Skeletal muscle tissue (tissue), 4 donors: Measurements from ENCODE around the gene ZNF665. TPM values are rescaled to one million over a fixed set of nuclear protein-coding genes. Genes with fewer than 3 reads are reported as not detected.

Experiments
- H3K27ac ChIP-seq: one replicate; pipeline ENCODE4 v1.7.0; 2013; ENCODE audit warnings: mild to moderate bottlenecking, low read depth, low read length, inconsistent platforms
- H3K27me3 ChIP-seq, 3 donors: one replicate each; pipeline ENCODE4 v1.7.0; 2013; ENCODE audit warnings: low read length in 3 of 3; ENCODE audit not compliant: control insufficient read depth in 3 of 3, insufficient read depth in 3 of 3
- H3K36me3 ChIP-seq, 3 donors: one replicate each; pipeline ENCODE4 v1.7.0; 2013; ENCODE audit warnings: low read length in 3 of 3; ENCODE audit not compliant: control insufficient read depth in 3 of 3, insufficient read depth in 3 of 3
- H3K4me1 ChIP-seq, 3 donors: one replicate each; pipeline ENCODE4 v1.7.0; 2013; ENCODE audit warnings: low read length in 3 of 3, mild to moderate bottlenecking in 3 of 3; ENCODE audit not compliant: control insufficient read depth in 3 of 3, insufficient read depth in 3 of 3
- H3K4me3 ChIP-seq, 3 donors: one replicate each; pipeline ENCODE4 v1.7.0; 2013; ENCODE audit warnings: low read length in 3 of 3
- H3K9ac ChIP-seq, 3 donors: one replicate each; pipeline ENCODE4 v1.7.0; 2013; ENCODE audit warnings: low read length in 3 of 3, mild to moderate bottlenecking in 3 of 3, moderate library complexity in 2 of 3, low read depth in 1 of 3
- H3K9me3 ChIP-seq, 3 donors: one replicate each; pipeline ENCODE4 v1.7.0; 2013; ENCODE audit warnings: low read length in 3 of 3; ENCODE audit not compliant: control insufficient read depth in 3 of 3
- total RNA-seq: library from RNA; depleted of rRNA; stranded (reverse); fragments of >200 nt; gene quantifications from one replicate; pipeline ENCODE4 v1.2.3, GENCODE V29; 2014
- donor health status: Osteomylitis.

The ZNF665 gene
- total RNA-seq, 1 donor from 2014 or later, result 2.1 TPM

GRCh38 chr19:53158119-53158656 is 35.0 kb downstream of the ZNF665 start:
- Histone ChIP-seq H3K4me1 (peaks cover 2 to 15% (median 8%) of the 10 kb centered on the region in 3 donors), H3K9ac (peak overlapping the region; percentile 44 to 76 (median 74)), H3K36me3 (peaks cover 0 to 13% (median 3%) of the 10 kb centered on the region in 3 donors), H3K4me3 (peak overlapping the region; percentile 70 to 75 (median 74)), H3K27me3 (no peaks in the 10 kb centered on the region), H3K9me3 (peaks cover 0 to 2% (median under 1%) of the 10 kb centered on the region in 3 donors), H3K27ac (no peak overlapping the region)

GRCh38 chr19:53157626-53158025 is 35.5 kb downstream of the ZNF665 start:
- Histone ChIP-seq H3K4me1 (peaks cover 2 to 15% (median 8%) of the 10 kb centered on the region in 3 donors), H3K27ac (no peak overlapping the region), H3K36me3 (peaks cover 0 to 16% (median 4%) of the 10 kb centered on the region in 3 donors)

DNA sequence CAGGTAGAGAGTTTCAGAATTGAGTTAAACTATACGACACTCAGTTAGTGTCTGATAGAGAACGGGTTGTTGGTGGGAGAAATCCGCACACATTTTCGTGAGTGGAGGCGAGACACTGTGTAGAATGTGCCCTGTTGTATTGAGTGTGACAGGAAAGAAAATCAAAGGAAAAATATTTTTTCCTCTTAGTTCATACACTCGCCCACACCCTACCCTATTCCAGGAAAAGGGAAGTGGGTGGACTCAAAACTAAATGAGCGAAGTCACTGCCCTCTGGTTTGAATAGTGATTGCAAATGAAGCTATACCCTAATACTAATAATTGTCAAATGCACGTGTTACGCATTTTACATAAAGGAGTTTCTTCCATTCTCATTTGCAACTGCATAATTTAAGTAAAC is 36.3 kb downstream of the ZNF665 start:
- Histone ChIP-seq H3K9ac (no peak overlapping the region), H3K9me3 (peaks cover 0 to 3% (median 2%) of the 10 kb centered on the region in 3 donors), H3K4me1 (peaks cover 2 to 15% (median 8%) of the 10 kb centered on the region in 3 donors), H3K27me3 (no peaks in the 10 kb centered on the region), H3K27ac (no peak overlapping the region), H3K4me3 (peak overlapping the region in 2 of 3 donors; percentile 70 to 74), H3K36me3 (peaks cover 0 to 17% (median 4%) of the 10 kb centered on the region in 3 donors)

More at GRCh38 chr19:53157626-53158025, 35.5 kb downstream of the ZNF665 start:
- peak overlapping the region; percentile 70 to 75 (median 74) for H3K4me3 ChIP-seq
- no peaks in the 10 kb centered on the region for H3K27me3 ChIP-seq
- H3K9ac ChIP-seq, result peak overlapping the region in 1 of 3 donors; percentile 44
- H3K9me3 ChIP-seq, result peaks cover 0 to 3% (median 2%) of the 10 kb centered on the region in 3 donors

- Histone ChIP-seq H3K4me1 (no peaks in the 10 kb centered on the region), H3K9ac (no peak overlapping the region), H3K27ac (no peak overlapping the region), H3K36me3 (peaks cover 6 to 45% (median 39%) of the 10 kb centered on the region in 3 donors), H3K4me3 (peak overlapping the region in 1 of 3 donors; percentile 43), H3K27me3 (no peaks in the 10 kb centered on the region), H3K9me3 (peaks cover 9 to 28% (median 15%) of the 10 kb centered on the region in 3 donors)
Measured at GRCh38 chr19:53147645-53148044, 45.5 kb downstream of the ZNF665 start.

DNA sequence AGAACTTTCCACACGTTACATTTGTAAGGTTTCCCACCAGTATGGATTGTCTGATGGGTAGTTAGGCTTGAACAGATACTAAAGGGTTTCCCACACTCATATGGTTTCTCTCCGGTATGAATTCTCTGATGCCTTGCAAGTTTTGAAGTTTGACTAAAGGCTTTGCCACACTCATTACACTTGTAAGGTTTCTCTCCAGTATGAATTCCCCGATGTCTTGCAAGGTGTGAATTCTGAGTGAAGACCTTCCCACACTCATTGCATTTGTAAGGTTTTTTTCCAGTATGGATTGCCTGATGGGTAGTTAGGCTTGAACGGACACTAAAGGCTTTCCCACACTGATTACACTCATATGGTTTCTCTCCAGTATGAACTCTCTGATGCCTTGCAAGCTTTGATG is 52.8 kb downstream of the ZNF665 start:
- no peaks in the 10 kb centered on the region for H3K4me1 ChIP-seq
- no peaks in the 10 kb centered on the region for H3K27me3 ChIP-seq
- no peak overlapping the region for H3K27ac ChIP-seq
- peaks cover 6 to 38% (median 21%) of the 10 kb centered on the region in 3 donors for H3K9me3 ChIP-seq
- H3K9ac ChIP-seq, result no peak overlapping the region
- peak overlapping the region in 1 of 3 donors; percentile 11 for H3K4me3 ChIP-seq
- H3K36me3 ChIP-seq, result peaks cover 7 to 35% (median 33%) of the 10 kb centered on the region in 3 donors

- no peaks in the 10 kb centered on the region for H3K27me3 ChIP-seq
- no peak overlapping the region for H3K4me3 ChIP-seq
- H3K9ac ChIP-seq, result no peak overlapping the region
- peaks cover 0 to 11% (median 11%) of the 10 kb centered on the region in 3 donors for H3K36me3 ChIP-seq
- H3K9me3 ChIP-seq, result peaks cover 2 to 22% (median 9%) of the 10 kb centered on the region in 3 donors
- H3K27ac ChIP-seq, result no peak overlapping the region
- peaks cover 3 to 8% (median 6%) of the 10 kb centered on the region in 3 donors for H3K4me1 ChIP-seq
Measured at GRCh38 chr19:53136432-53136831, 56.7 kb downstream of the ZNF665 start.

GRCh38 chr19:53132141-53132991 is 60.8 kb downstream of the ZNF665 start, which contains the start of gene ZNF415:
ZNF415 (minus strand) TSS chr19:53132910; CDS start chr19:53122676, 10,234 bp downstream.
- H3K27ac ChIP-seq, result no peak within 1 kb of the TSS
- H3K36me3 ChIP-seq, result no peaks in the 10 kb centered on the region
- peak within 1 kb of the TSS; percentile 76 to 91 (median 84) for H3K4me3 ChIP-seq
- H3K4me1 ChIP-seq, result peaks cover 3 to 11% (median 6%) of the 10 kb centered on the region in 3 donors
- H3K9ac ChIP-seq, result peak within 1 kb of the TSS; percentile 76 to 87 (median 83)
- H3K9me3 ChIP-seq, result peaks cover 0 to 2% (median 0%) of the 10 kb centered on the region in 3 donors
- no peaks in the 10 kb centered on the region for H3K27me3 ChIP-seq

GRCh38 chr19:53131727-53132126 is 61.4 kb downstream of the ZNF665 start:
- Histone ChIP-seq H3K4me1 (peaks cover 3 to 11% (median 6%) of the 10 kb centered on the region in 3 donors), H3K27ac (no peak overlapping the region), H3K9me3 (peaks cover 0 to 2% (median 0%) of the 10 kb centered on the region in 3 donors), H3K4me3 (peak overlapping the region; percentile 76 to 91 (median 84)), H3K36me3 (no peaks in the 10 kb centered on the region), H3K9ac (peak overlapping the region; percentile 76 to 87 (median 83)), H3K27me3 (no peaks in the 10 kb centered on the region)

DNA sequence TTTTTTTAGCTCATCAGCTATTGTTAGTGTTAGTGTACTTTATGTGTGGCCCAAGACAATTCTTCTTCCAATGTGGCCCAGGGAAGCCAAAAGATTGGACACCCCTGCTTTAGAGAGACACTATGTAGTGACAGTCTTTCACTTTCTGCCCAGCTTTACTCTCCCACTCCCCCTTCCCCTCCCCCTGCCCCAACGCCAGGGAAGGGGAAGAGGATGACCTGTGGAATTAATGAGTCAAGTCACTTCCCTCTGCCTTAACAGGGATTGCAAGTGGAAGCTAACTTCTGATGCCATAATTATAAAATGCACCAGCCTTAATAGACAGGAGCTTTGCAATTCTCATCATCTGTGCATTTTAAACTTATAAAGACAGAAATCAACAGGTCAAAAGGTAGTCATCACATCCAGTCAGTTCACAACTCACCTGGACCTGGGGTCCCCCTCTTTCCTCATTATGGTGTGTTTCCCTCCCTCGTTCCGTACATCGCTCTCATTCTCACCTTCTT is 62.0 kb downstream of the ZNF665 start:
- H3K36me3 ChIP-seq, result no peaks in the 10 kb centered on the region
- H3K27ac ChIP-seq, result no peak overlapping the region
- peak overlapping the region in 1 of 3 donors; percentile 76 for H3K4me3 ChIP-seq
- peaks cover 0 to 2% (median 0%) of the 10 kb centered on the region in 3 donors for H3K9me3 ChIP-seq
- no peaks in the 10 kb centered on the region for H3K27me3 ChIP-seq
- H3K9ac ChIP-seq, result peak overlapping the region in 1 of 3 donors; percentile 76
- peaks cover 3 to 11% (median 6%) of the 10 kb centered on the region in 3 donors for H3K4me1 ChIP-seq
